GM12864 (cell line): Measurements from ENCODE around the gene SYT13.

Source experiments
- DNase-seq: peaks from one replicate; pipeline ENCODE4 v3.0.0-alpha.2; 2011; ENCODE audit warnings: low read depth
- H3K4me3 ChIP-seq: 2 replicates; pipeline ENCODE4 v1.5.1; 2011; ENCODE audit warnings: mild to moderate bottlenecking, low read depth, low read length, control low read depth
- TF ChIP-seq, protein P1 (sequence below): IDR thresholded peaks from 2 replicates; pipeline ENCODE4 v1.5.1; 2011; ENCODE audit warnings: low read depth, mild to moderate bottlenecking, moderate library complexity, low read length, control low read depth, inconsistent platforms; ENCODE audit errors: missing control alignments

The SYT13 gene

GRCh38 chr11:45237711-45238315 lies 48.3 kb downstream of the SYT13 start:
- DNase-seq = no peak

GRCh38 chr11:45234306-45235006 lies 51.7 kb downstream of the SYT13 start:
- TF ChIP-seq, protein P1, sequence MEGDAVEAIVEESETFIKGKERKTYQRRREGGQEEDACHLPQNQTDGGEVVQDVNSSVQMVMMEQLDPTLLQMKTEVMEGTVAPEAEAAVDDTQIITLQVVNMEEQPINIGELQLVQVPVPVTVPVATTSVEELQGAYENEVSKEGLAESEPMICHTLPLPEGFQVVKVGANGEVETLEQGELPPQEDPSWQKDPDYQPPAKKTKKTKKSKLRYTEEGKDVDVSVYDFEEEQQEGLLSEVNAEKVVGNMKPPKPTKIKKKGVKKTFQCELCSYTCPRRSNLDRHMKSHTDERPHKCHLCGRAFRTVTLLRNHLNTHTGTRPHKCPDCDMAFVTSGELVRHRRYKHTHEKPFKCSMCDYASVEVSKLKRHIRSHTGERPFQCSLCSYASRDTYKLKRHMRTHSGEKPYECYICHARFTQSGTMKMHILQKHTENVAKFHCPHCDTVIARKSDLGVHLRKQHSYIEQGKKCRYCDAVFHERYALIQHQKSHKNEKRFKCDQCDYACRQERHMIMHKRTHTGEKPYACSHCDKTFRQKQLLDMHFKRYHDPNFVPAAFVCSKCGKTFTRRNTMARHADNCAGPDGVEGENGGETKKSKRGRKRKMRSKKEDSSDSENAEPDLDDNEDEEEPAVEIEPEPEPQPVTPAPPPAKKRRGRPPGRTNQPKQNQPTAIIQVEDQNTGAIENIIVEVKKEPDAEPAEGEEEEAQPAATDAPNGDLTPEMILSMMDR = no peak
- no peak overlapping the region for H3K4me3 ChIP-seq

More at GRCh38 chr11:45237711-45238315, 48.3 kb downstream of the SYT13 start:
- H3K4me3 ChIP-seq = no peak overlapping the region
- TF ChIP-seq, protein P1 = no peak

GRCh38 chr11:45233804-45234170 lies 52.4 kb downstream of the SYT13 start:
- TF ChIP-seq, protein P1 = no peak
- no peak overlapping the region for H3K4me3 ChIP-seq
- no peak for DNase-seq

More at GRCh38 chr11:45234306-45235006, 51.7 kb downstream of the SYT13 start:
- DNase-seq = no peak

- peak; percentile 5 for DNase-seq
These were observed 52.9 kb downstream of the SYT13 start for GRCh38 chr11:45233121-45233803.

DNA sequence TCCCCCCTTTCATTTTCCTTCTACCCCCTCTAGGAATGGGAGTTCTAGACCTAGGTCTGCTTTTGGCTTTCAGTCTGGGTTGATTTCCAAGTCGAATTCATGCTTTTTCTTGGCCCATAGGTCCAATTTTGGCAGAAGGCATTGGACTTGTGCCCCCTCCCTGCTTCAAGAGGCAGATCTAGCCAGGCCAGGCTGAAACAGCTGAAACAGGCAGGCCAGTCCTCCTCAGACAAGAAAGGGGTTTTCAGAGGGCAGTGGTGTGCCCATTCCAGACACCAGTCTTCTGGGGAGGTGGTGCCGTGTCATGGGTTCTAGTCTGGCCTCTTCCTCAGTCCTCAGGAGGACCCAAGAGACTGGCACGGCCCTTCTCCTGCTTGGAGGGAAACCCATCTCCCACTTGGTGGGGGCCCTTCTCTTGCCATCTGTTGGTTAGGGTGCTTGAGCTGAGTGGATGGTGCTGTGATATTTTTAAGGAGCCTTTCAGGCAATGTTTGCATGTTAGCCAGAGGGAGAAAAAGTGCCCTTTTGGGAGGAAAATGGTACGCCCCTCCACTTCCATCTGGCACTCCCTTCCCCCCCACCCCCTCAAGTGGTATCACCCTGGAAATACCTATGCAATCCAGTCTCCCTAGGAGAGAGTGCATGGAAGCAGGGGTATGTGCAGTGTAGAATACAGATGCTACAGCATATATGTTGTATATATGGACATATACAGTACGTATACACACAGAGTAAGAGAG lies 53.6 kb downstream of the SYT13 start:
- no peak overlapping the region for H3K4me3 ChIP-seq
- TF ChIP-seq, protein P1 = no peak
- no peak for DNase-seq

More at GRCh38 chr11:45233121-45233803, 52.9 kb downstream of the SYT13 start:
- TF ChIP-seq, protein P1 = peak; percentile 97
- no peak overlapping the region for H3K4me3 ChIP-seq

DNA sequence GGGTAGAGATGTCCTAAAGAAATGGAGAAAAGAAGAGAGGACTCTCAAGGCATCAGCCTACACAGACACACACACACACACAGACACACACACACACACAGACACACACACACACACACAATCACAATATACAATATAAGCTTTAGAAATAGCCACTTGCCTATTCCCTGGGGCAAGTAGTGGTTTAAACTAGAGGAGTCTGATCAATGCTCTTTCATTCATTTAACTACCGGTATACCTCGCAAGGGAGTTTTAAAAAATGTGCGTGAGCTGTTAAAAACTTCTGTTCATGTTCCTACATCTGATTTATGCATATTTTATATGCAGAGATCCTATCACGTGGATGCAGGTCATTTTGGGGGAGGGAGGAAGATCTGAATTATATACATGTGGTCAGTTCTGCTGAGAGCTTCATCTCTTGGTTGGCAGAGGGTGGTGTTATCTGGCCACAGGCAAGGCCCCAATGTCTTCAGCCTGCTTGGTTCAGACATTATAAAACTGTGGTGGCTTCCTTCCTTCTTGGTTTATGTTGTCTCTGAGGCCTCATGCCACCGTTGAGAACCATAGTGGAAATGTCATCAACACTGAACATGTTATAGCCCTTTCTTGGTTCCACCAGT lies 56.6 kb downstream of the SYT13 start:
- TF ChIP-seq, protein P1 = no peak
- no peak overlapping the region for H3K4me3 ChIP-seq
- DNase-seq = no peak
